NCI-H1105 (cell line): Measurements from ENCODE around the gene MED17.
"Not testable (repeated sequence)": the region's sequence is repeated elsewhere in the genome, so short reads cannot be mapped to it uniquely, and the experiment has no call there.

Experiments
- DNase-seq: peaks from one replicate; lab custom pipeline; 2025; lab: John Stamatoyannopoulos, UW

Gene MED17

GRCh38 chr11:93784145-93784934 is at the start of gene MED17:
MED17 (plus strand) TSS chr11:93784282; CDS start chr11:93784514, 232 bp downstream.
- DNase-seq = peak; percentile 94

GRCh38 chr11:93734427-93735222 is 49.5 kb upstream of the MED17 start:
- no peak for DNase-seq

- DNase-seq = no peak
Measured at GRCh38 chr11:93735627-93736026, 48.5 kb upstream of the MED17 start.

GRCh38 chr11:93736129-93736528 is 48.0 kb upstream of the MED17 start:
- DNase-seq = no peak

- DNase-seq = no peak
Measured at GRCh38 chr11:93737904-93738612, 46.0 kb upstream of the MED17 start.

- DNase-seq = no peak
Measured at GRCh38 chr11:93738647-93739081, 45.4 kb upstream of the MED17 start.

GRCh38 chr11:93740031-93740729 is 43.9 kb upstream of the MED17 start:
- DNase-seq = no peak

- DNase-seq = peak; percentile 45
Measured at GRCh38 chr11:93740730-93741093, 43.4 kb upstream of the MED17 start.

- DNase-seq = peak; percentile 99
Measured at GRCh38 chr11:93741094-93741881, 42.8 kb upstream of the MED17 start, which contains the start of the genes C11orf54 and TAF1D. C11orf54 (plus strand) TSS chr11:93741672; CDS start chr11:93747394, 5,722 bp downstream. TAF1D (minus strand) TSS chr11:93741495; CDS start chr11:93739304, 2,191 bp downstream.

- DNase-seq = peak; percentile 27
Measured at GRCh38 chr11:93741882-93742226, 42.2 kb upstream of the MED17 start.

- DNase-seq = no peak
Measured at GRCh38 chr11:93743291-93743690, 40.8 kb upstream of the MED17 start.

GRCh38 chr11:93744669-93745004 is 39.4 kb upstream of the MED17 start:
- no peak for DNase-seq

GRCh38 chr11:93745005-93745755 is 38.9 kb upstream of the MED17 start:
- DNase-seq = not testable (repeated sequence)

- no peak for DNase-seq
Measured at GRCh38 chr11:93746101-93746500, 38.0 kb upstream of the MED17 start.

- DNase-seq = no peak
Measured at GRCh38 chr11:93747122-93747521, 37.0 kb upstream of the MED17 start.

GRCh38 chr11:93751001-93751400 is 33.1 kb upstream of the MED17 start:
- DNase-seq = no peak

- DNase-seq = no peak
Measured at GRCh38 chr11:93753241-93753640, 30.8 kb upstream of the MED17 start.

- no peak for DNase-seq
Measured at GRCh38 chr11:93756748-93757147, 27.3 kb upstream of the MED17 start.

GRCh38 chr11:93757301-93757700 is 26.8 kb upstream of the MED17 start:
- no peak for DNase-seq
